ENCODE results near the gene JAG1.

The JAG1 gene

GRCh38 chr20:10716855-10717254, 43.1 kb upstream of the JAG1 start:
- Histone ChIP-seq H2AFZ (ENCODE audit: low read depth, low read length) (no peak overlapping the region), H3K4me2 (ENCODE audit: insufficient read depth, low read length) (no peak overlapping the region), H3K27me3 (ENCODE audit: insufficient read depth, low read length, poor library complexity) (peaks cover 10% of the 10 kb centered on the region), H3K27ac (ENCODE audit: low read length) (no peak overlapping the region), H3K4me1 (ENCODE audit: insufficient read depth, low read length) (no peaks in the 10 kb centered on the region), H3K9me3 (ENCODE audit: insufficient read depth, low read length, severe bottlenecking) (no peaks in the 10 kb centered on the region), H3K9ac (ENCODE audit: low read depth, low read length) (no peak overlapping the region), H4K20me1 (ENCODE audit: insufficient read depth, low read length) (no peaks in the 10 kb centered on the region), H3K36me3 (ENCODE audit: insufficient read depth, low read length) (no peaks in the 10 kb centered on the region), H3K4me3 (ENCODE audit: low read depth in 1 of 2, low read length in 2 of 2) (no peak overlapping the region), H3K79me2 (ENCODE audit: insufficient read depth, low read length) (no peaks in the 10 kb centered on the region)
- DNase-seq (no peak), ATAC-seq (ENCODE audit: insufficient read depth, low read depth) (no peak)
- TF ChIP-seq, protein P1, sequence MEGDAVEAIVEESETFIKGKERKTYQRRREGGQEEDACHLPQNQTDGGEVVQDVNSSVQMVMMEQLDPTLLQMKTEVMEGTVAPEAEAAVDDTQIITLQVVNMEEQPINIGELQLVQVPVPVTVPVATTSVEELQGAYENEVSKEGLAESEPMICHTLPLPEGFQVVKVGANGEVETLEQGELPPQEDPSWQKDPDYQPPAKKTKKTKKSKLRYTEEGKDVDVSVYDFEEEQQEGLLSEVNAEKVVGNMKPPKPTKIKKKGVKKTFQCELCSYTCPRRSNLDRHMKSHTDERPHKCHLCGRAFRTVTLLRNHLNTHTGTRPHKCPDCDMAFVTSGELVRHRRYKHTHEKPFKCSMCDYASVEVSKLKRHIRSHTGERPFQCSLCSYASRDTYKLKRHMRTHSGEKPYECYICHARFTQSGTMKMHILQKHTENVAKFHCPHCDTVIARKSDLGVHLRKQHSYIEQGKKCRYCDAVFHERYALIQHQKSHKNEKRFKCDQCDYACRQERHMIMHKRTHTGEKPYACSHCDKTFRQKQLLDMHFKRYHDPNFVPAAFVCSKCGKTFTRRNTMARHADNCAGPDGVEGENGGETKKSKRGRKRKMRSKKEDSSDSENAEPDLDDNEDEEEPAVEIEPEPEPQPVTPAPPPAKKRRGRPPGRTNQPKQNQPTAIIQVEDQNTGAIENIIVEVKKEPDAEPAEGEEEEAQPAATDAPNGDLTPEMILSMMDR (IDR thresholded peaks at IDR 0.05; ENCODE audit: borderline replicate concordance, extremely low read depth, low read length, poor library complexity, severe bottlenecking): no peak
- TF ChIP-seq EZH2 (IDR thresholded peaks at IDR 0.05; ENCODE audit: borderline replicate concordance, low read depth, low read length, severe bottlenecking): no peak

DNA sequence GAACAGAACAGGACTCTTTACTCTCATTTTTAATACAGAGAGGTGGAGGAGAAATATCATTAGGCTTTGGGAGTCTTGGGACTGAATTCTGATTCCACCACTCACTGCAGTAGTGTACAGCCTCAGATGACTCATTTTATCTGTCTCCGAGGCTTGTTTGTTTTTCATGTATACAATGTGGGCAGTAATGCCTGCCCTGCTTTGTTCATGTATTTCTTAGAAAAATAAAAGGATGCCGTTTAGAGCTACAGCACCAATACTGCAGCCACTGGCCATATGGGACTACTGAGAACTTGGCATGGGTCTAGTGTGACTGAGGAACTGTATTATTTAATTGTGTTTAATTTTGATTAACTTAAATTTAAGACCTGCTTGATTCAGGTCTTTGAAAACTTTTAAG, 41.2 kb upstream of the JAG1 start:
- Histone ChIP-seq H3K4me2 (ENCODE audit: insufficient read depth, low read length) (no peak overlapping the region), H3K36me3 (ENCODE audit: insufficient read depth, low read length) (no peaks in the 10 kb centered on the region), H4K20me1 (ENCODE audit: insufficient read depth, low read length) (no peaks in the 10 kb centered on the region), H3K9ac (ENCODE audit: low read depth, low read length) (no peak overlapping the region), H3K27ac (ENCODE audit: low read length) (no peak overlapping the region), H3K4me3 (ENCODE audit: low read depth in 1 of 2, low read length in 2 of 2) (no peak overlapping the region), H3K27me3 (ENCODE audit: insufficient read depth, low read length, poor library complexity) (peaks cover 5% of the 10 kb centered on the region), H3K79me2 (ENCODE audit: insufficient read depth, low read length) (no peaks in the 10 kb centered on the region), H3K4me1 (ENCODE audit: insufficient read depth, low read length) (no peaks in the 10 kb centered on the region), H3K9me3 (ENCODE audit: insufficient read depth, low read length, severe bottlenecking) (no peaks in the 10 kb centered on the region), H2AFZ (ENCODE audit: low read depth, low read length) (no peak overlapping the region)
- TF ChIP-seq EZH2 (IDR thresholded peaks at IDR 0.05; ENCODE audit: borderline replicate concordance, low read depth, low read length, severe bottlenecking): no peak
- TF ChIP-seq, protein P1 (IDR thresholded peaks at IDR 0.05; ENCODE audit: borderline replicate concordance, extremely low read depth, low read length, poor library complexity, severe bottlenecking): no peak
- DNase-seq (no peak), ATAC-seq (ENCODE audit: insufficient read depth, low read depth) (no peak)

- TF ChIP-seq, protein P1 (IDR thresholded peaks at IDR 0.05; ENCODE audit: borderline replicate concordance, extremely low read depth, low read length, poor library complexity, severe bottlenecking): no peak
- TF ChIP-seq EZH2 (IDR thresholded peaks at IDR 0.05; ENCODE audit: borderline replicate concordance, low read depth, low read length, severe bottlenecking): no peak
- no peaks in the 10 kb centered on the region for H4K20me1 ChIP-seq (ENCODE audit: insufficient read depth, low read length)
- no peak overlapping the region for H2AFZ ChIP-seq (ENCODE audit: low read depth, low read length)
- peaks cover 5% of the 10 kb centered on the region for H3K27me3 ChIP-seq (ENCODE audit: insufficient read depth, low read length, poor library complexity)
- no peaks in the 10 kb centered on the region for H3K79me2 ChIP-seq (ENCODE audit: insufficient read depth, low read length)
- H3K4me1 ChIP-seq (ENCODE audit: insufficient read depth, low read length): no peaks in the 10 kb centered on the region
- H3K9ac ChIP-seq (ENCODE audit: low read depth, low read length): no peak overlapping the region
- H3K4me2 ChIP-seq (ENCODE audit: insufficient read depth, low read length): no peak overlapping the region
- DNase-seq (no peak), ATAC-seq (ENCODE audit: insufficient read depth, low read depth) (no peak)
- no peaks in the 10 kb centered on the region for H3K36me3 ChIP-seq (ENCODE audit: insufficient read depth, low read length)
- no peak overlapping the region for H3K4me3 ChIP-seq (ENCODE audit: low read depth in 1 of 2, low read length in 2 of 2)
- no peaks in the 10 kb centered on the region for H3K9me3 ChIP-seq (ENCODE audit: insufficient read depth, low read length, severe bottlenecking)
- H3K27ac ChIP-seq (ENCODE audit: low read length): no peak overlapping the region
Measured at GRCh38 chr20:10714236-10714975, 40.6 kb upstream of the JAG1 start.
